Neuronal stem cell (in vitro differentiated cells): Measurements from ENCODE around the gene BOC.

Experiments
- DNase-seq: peaks from one replicate; pipeline ENCODE4 v3.0.0-alpha.2; 2013; ENCODE audit warnings: low spot score
- H2AFZ ChIP-seq: one replicate; pipeline ENCODE4 v1.6.1; 2013; ENCODE audit warnings: mild to moderate bottlenecking, low read length, inconsistent platforms
- H2AK5ac ChIP-seq: 2 replicates; pipeline ENCODE4 v1.6.1; 2013; ENCODE audit warnings: low read depth, mild to moderate bottlenecking, inconsistent platforms, low read length, moderate library complexity, mixed read lengths
- H2BK120ac ChIP-seq: 2 replicates; pipeline ENCODE4 v1.6.1; 2013; ENCODE audit warnings: low read depth, mild to moderate bottlenecking, inconsistent platforms, low read length, moderate library complexity, mixed read lengths
- H2BK12ac ChIP-seq: one replicate; pipeline ENCODE4 v1.6.1; 2013; ENCODE audit warnings: low read length, inconsistent platforms
- H2BK15ac ChIP-seq: 2 replicates; pipeline ENCODE4 v1.6.1; 2013; ENCODE audit warnings: mild to moderate bottlenecking, low read length, inconsistent platforms, mixed read lengths
- H2BK5ac ChIP-seq: one replicate; pipeline ENCODE4 v1.6.1; 2013; ENCODE audit warnings: inconsistent platforms, mild to moderate bottlenecking, low read length, moderate library complexity
- H3K14ac ChIP-seq: one replicate; pipeline ENCODE4 v1.6.1; 2013; ENCODE audit warnings: low read length, inconsistent platforms
- H3K18ac ChIP-seq: 2 replicates; pipeline ENCODE4 v1.6.1; 2013; ENCODE audit warnings: low read length, inconsistent platforms
- H3K23ac ChIP-seq: 2 replicates; pipeline ENCODE4 v1.6.1; 2013; ENCODE audit warnings: low read depth, mild to moderate bottlenecking, mixed read lengths, low read length, inconsistent platforms; ENCODE audit not compliant: poor library complexity
- H3K27ac ChIP-seq: replicated peaks from 3 replicates; pipeline ENCODE4 v1.5.1; 2013; ENCODE audit warnings: low read length, inconsistent platforms
- H3K27me3 ChIP-seq, 3 experiments: 2 replicates each; pipeline ENCODE4 v1.6.1; 2013; ENCODE audit warnings: low read length in 3 of 3, mild to moderate bottlenecking in 2 of 3, inconsistent platforms in 1 of 3, low read depth in 1 of 3, mixed read lengths in 1 of 3, moderate library complexity in 1 of 3; ENCODE audit not compliant: control insufficient read depth in 3 of 3, insufficient read depth in 3 of 3
- H3K36me3 ChIP-seq, 2 donors: replicated peaks in 1 of 2; 2 replicates each; pipeline ENCODE4 v1.6.1; 2013; ENCODE audit warnings: low read length in 2 of 2; ENCODE audit not compliant: control insufficient read depth in 2 of 2, insufficient read depth in 2 of 2
- H3K4ac ChIP-seq: 2 replicates; pipeline ENCODE4 v1.6.1; 2013; ENCODE audit warnings: inconsistent platforms, mild to moderate bottlenecking, low read length, moderate library complexity
- H3K4me1 ChIP-seq, 2 donors: 1 replicate in 1 of 2; 2 replicates in 1 of 2; pipeline ENCODE4 v1.6.1; 2013; ENCODE audit warnings: low read length in 2 of 2, low read depth in 1 of 2; ENCODE audit not compliant: control insufficient read depth in 2 of 2, insufficient read depth in 1 of 2
- H3K4me2 ChIP-seq: one replicate; pipeline ENCODE4 v1.6.1; 2013; ENCODE audit warnings: mild to moderate bottlenecking, low read length, inconsistent platforms; ENCODE audit not compliant: insufficient read depth, poor library complexity, severe bottlenecking
- H3K4me3 ChIP-seq, 2 donors: 2 replicates each; pipeline ENCODE4 v1.5.1; 2013; ENCODE audit warnings: low read length in 2 of 2, mild to moderate bottlenecking in 2 of 2, inconsistent platforms in 1 of 2, moderate library complexity in 1 of 2
- H3K79me1 ChIP-seq: one replicate; pipeline ENCODE4 v1.6.1; 2013; ENCODE audit warnings: low read depth, mild to moderate bottlenecking, inconsistent platforms, low read length, moderate library complexity
- H3K9ac ChIP-seq: one replicate; pipeline ENCODE4 v1.6.1; 2013; ENCODE audit warnings: mild to moderate bottlenecking, low read depth, low read length, inconsistent platforms; ENCODE audit not compliant: poor library complexity
- H3K9me3 ChIP-seq, 2 donors: replicated peaks in 1 of 2; 2 replicates each; pipeline versions ENCODE3 to v1.6.1; 2013; ENCODE audit warnings: low read length in 2 of 2, mild to moderate bottlenecking in 2 of 2, inconsistent platforms in 1 of 2, low read depth in 1 of 2, mixed read lengths in 1 of 2, moderate library complexity in 1 of 2; ENCODE audit not compliant: control insufficient read depth in 2 of 2, insufficient read depth in 1 of 2
- H4K8ac ChIP-seq: one replicate; pipeline ENCODE4 v1.6.1; 2013; ENCODE audit warnings: low read depth, mild to moderate bottlenecking, inconsistent platforms, low read length, moderate library complexity
- H4K91ac ChIP-seq: one replicate; pipeline ENCODE4 v1.6.1; 2013; ENCODE audit warnings: low read length, low read depth, mild to moderate bottlenecking, inconsistent platforms; ENCODE audit not compliant: poor library complexity
- WGBS, 2 donors: extraction: QIAGEN DNeasy Blood & Tissue Kit; methylation state at CpG; one replicate each; pipeline ENCODE4 v1.1.7; 2013; ENCODE audit warnings: missing lambda C conversion rate in 2 of 2, mixed read lengths in 1 of 2; ENCODE audit not compliant: insufficient read length in 2 of 2, insufficient replicate concordance in 1 of 2; ENCODE audit errors: extremely low coverage in 2 of 2; 5-methylcytosine and 5-hydroxymethylcytosine counted together

BOC gene

GRCh38 chr3:113227146-113227545 is 15.8 kb downstream of the BOC start:
- H2BK15ac ChIP-seq = no peak overlapping the region
- DNase-seq = no peak
- peaks cover 12% of the 10 kb centered on the region for H3K79me1 ChIP-seq
- no peak overlapping the region for H3K9ac ChIP-seq
- H3K9me3 ChIP-seq = no peaks in the 10 kb centered on the region
- H3K4me3 ChIP-seq = no peak overlapping the region
- no peak overlapping the region for H3K4me2 ChIP-seq
- H4K8ac ChIP-seq = no peak overlapping the region
- no peak overlapping the region for H3K18ac ChIP-seq
- no peak overlapping the region for H4K91ac ChIP-seq
- no peak overlapping the region for H2BK12ac ChIP-seq
- WGBS, 2 donors = no CpG with 5 or more reads among the region's 1 CpG
- no peak overlapping the region for H3K27ac ChIP-seq
- no peak overlapping the region for H2BK5ac ChIP-seq
- no peak overlapping the region for H2AFZ ChIP-seq
- H2BK120ac ChIP-seq = no peak overlapping the region
- peaks cover 13 to 95% of the 10 kb centered on the region in 2 donors for H3K36me3 ChIP-seq
- H2AK5ac ChIP-seq = no peak overlapping the region
- no peaks in the 10 kb centered on the region for H3K27me3 ChIP-seq
- peaks cover 28 to 30% of the 10 kb centered on the region in 2 donors for H3K4me1 ChIP-seq
- no peak overlapping the region for H3K23ac ChIP-seq
- no peak overlapping the region for H3K14ac ChIP-seq
- no peak overlapping the region for H3K4ac ChIP-seq

GRCh38 chr3:113228498-113229286 is 17.3 kb downstream of the BOC start:
- H3K9ac ChIP-seq = no peak overlapping the region
- DNase-seq = no peak
- peaks cover 15 to 31% of the 10 kb centered on the region in 2 donors for H3K4me1 ChIP-seq
- no peak overlapping the region for H3K18ac ChIP-seq
- WGBS, 2 donors = no CpG with 5 or more reads among the region's 6 CpGs
- no peaks in the 10 kb centered on the region for H3K27me3 ChIP-seq
- H2BK15ac ChIP-seq = peak overlapping the region; percentile 22
- no peaks in the 10 kb centered on the region for H3K9me3 ChIP-seq
- no peak overlapping the region for H3K4me3 ChIP-seq
- H2BK120ac ChIP-seq = no peak overlapping the region
- no peak overlapping the region for H2AFZ ChIP-seq
- H4K91ac ChIP-seq = no peak overlapping the region
- no peak overlapping the region for H2BK12ac ChIP-seq
- H3K27ac ChIP-seq = no peak overlapping the region
- no peak overlapping the region for H4K8ac ChIP-seq
- no peak overlapping the region for H3K23ac ChIP-seq
- no peak overlapping the region for H3K4me2 ChIP-seq
- H3K14ac ChIP-seq = no peak overlapping the region
- peaks cover 15 to 96% of the 10 kb centered on the region in 2 donors for H3K36me3 ChIP-seq
- no peak overlapping the region for H2BK5ac ChIP-seq
- peaks cover 8% of the 10 kb centered on the region for H3K79me1 ChIP-seq
- H2AK5ac ChIP-seq = no peak overlapping the region
- no peak overlapping the region for H3K4ac ChIP-seq

- H3K79me1 ChIP-seq = peaks cover 8% of the 10 kb centered on the region
- H2BK120ac ChIP-seq = no peak overlapping the region
- H3K4me1 ChIP-seq = peaks cover 16 to 41% of the 10 kb centered on the region in 2 donors
- no peak overlapping the region for H2AFZ ChIP-seq
- no peak overlapping the region for H4K91ac ChIP-seq
- H4K8ac ChIP-seq = no peak overlapping the region
- no peak overlapping the region for H3K4ac ChIP-seq
- H3K36me3 ChIP-seq = peaks cover 9 to 95% of the 10 kb centered on the region in 2 donors
- no peak overlapping the region for H3K4me3 ChIP-seq
- H3K4me2 ChIP-seq = no peak overlapping the region
- H2BK15ac ChIP-seq = no peak overlapping the region
- no peak overlapping the region for H2BK5ac ChIP-seq
- no peak overlapping the region for H2BK12ac ChIP-seq
- H2AK5ac ChIP-seq = no peak overlapping the region
- WGBS, 2 donors = no CpG with 5 or more reads among the region's 1 CpG
- H3K27me3 ChIP-seq = no peaks in the 10 kb centered on the region
- H3K18ac ChIP-seq = no peak overlapping the region
- H3K23ac ChIP-seq = no peak overlapping the region
- H3K9ac ChIP-seq = no peak overlapping the region
- no peaks in the 10 kb centered on the region for H3K9me3 ChIP-seq
- DNase-seq = no peak
- no peak overlapping the region for H3K27ac ChIP-seq
- H3K14ac ChIP-seq = no peak overlapping the region
Measured at GRCh38 chr3:113231391-113231790, 20.0 kb downstream of the BOC start.

GRCh38 chr3:113231827-113232253 is 20.5 kb downstream of the BOC start:
- Histone ChIP-seq H3K36me3 (peaks cover 6 to 94% of the 10 kb centered on the region in 2 donors), H2BK15ac (no peak overlapping the region), H3K79me1 (peaks cover 8% of the 10 kb centered on the region), H3K14ac (no peak overlapping the region), H3K4me3 (no peak overlapping the region), H3K4ac (no peak overlapping the region), H2AFZ (no peak overlapping the region), H3K9ac (no peak overlapping the region), H2BK120ac (no peak overlapping the region), H2BK5ac (no peak overlapping the region), H2AK5ac (no peak overlapping the region), H3K9me3 (no peaks in the 10 kb centered on the region), H2BK12ac (no peak overlapping the region), H3K27me3 (no peaks in the 10 kb centered on the region), H3K23ac (no peak overlapping the region), H3K4me2 (no peak overlapping the region), H4K91ac (no peak overlapping the region), H3K4me1 (peaks cover 16 to 41% of the 10 kb centered on the region in 2 donors), H3K18ac (no peak overlapping the region), H3K27ac (no peak overlapping the region), H4K8ac (no peak overlapping the region)
- DNase-seq = no peak
- no CpG with 5 or more reads among the region's 1 CpG for WGBS, 2 donors
